Nephron progenitor cell (in vitro differentiated cells): ENCODE results near the gene OR13A1.

ENCODE experiments used
- DNase-seq: peaks from one replicate; pipeline ENCODE4 v3.0.0; 2021
- H3K27ac Mint-ChIP-seq: 2 replicates; pipeline ENCODE4 v1.8.0; 2021; ENCODE audit warnings: mild to moderate bottlenecking, moderate library complexity, mixed read lengths
- H3K27me3 Mint-ChIP-seq: 2 replicates; pipeline ENCODE4 v1.8.0; 2021; ENCODE audit warnings: mild to moderate bottlenecking, low read depth, mixed read lengths; ENCODE audit not compliant: poor library complexity
- H3K36me3 Mint-ChIP-seq: 2 replicates; pipeline ENCODE4 v1.8.0; 2021; ENCODE audit warnings: low read depth, mixed read lengths
- H3K4me1 Mint-ChIP-seq: 2 replicates; pipeline ENCODE4 v1.8.0; 2021; ENCODE audit warnings: mixed read lengths
- H3K4me3 Mint-ChIP-seq: 2 replicates; pipeline ENCODE4 v1.8.0; 2021; ENCODE audit warnings: mild to moderate bottlenecking, moderate library complexity, mixed read lengths
- H3K9me3 Mint-ChIP-seq: 2 replicates; pipeline ENCODE4 v1.8.0; 2021; ENCODE audit warnings: mild to moderate bottlenecking, moderate library complexity, mixed read lengths
- TF ChIP-seq, protein P1 (sequence below): fragments of 200-600 bp; sonication (generic); IDR thresholded peaks from 2 replicates; pipeline ENCODE4 v1.5.0; 2021; ENCODE audit warnings: antibody characterized with exemption

Gene OR13A1

DNA sequence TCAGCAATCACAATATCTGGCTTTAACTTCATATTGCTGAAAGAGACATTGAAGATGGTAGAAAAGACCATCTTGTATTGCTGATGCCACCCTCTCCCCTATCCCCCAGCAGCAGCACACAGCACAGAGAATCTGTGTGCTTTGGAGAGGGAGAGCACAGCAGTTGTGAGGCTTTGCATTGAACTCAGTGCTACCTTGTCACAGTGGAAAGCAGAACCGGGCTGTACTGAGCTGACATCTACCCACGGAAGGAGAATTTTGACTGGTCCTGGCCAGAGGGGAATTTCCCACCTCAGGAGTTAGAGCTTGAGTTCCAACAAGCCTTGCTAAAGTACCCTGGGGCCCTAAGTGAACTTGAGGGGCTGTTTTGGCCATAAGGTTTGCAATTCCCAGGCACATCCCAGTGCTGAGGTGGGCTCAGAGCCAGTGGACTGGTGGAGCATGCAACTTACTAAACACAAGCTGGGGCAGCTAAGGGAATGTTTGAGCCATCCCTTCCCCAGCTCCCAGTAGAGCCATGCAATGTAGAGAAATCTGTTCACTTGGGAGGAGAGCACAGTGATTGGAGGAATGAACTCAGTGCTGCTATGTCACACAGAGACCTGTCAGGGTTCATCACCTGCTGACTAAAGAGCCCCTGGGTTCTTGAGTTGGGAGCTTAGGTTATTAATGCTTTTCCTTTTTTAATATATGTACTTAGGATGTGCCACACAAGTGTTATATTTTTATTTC is 62.1 kb downstream of the OR13A1 start:
- H3K27me3 Mint-ChIP-seq: peaks cover 10% of the 10 kb centered on the region
- TF ChIP-seq, protein P1, sequence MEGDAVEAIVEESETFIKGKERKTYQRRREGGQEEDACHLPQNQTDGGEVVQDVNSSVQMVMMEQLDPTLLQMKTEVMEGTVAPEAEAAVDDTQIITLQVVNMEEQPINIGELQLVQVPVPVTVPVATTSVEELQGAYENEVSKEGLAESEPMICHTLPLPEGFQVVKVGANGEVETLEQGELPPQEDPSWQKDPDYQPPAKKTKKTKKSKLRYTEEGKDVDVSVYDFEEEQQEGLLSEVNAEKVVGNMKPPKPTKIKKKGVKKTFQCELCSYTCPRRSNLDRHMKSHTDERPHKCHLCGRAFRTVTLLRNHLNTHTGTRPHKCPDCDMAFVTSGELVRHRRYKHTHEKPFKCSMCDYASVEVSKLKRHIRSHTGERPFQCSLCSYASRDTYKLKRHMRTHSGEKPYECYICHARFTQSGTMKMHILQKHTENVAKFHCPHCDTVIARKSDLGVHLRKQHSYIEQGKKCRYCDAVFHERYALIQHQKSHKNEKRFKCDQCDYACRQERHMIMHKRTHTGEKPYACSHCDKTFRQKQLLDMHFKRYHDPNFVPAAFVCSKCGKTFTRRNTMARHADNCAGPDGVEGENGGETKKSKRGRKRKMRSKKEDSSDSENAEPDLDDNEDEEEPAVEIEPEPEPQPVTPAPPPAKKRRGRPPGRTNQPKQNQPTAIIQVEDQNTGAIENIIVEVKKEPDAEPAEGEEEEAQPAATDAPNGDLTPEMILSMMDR: no peak
- no peaks in the 10 kb centered on the region for H3K36me3 Mint-ChIP-seq
- H3K4me1 Mint-ChIP-seq: peaks cover 9% of the 10 kb centered on the region
- H3K4me3 Mint-ChIP-seq: no peak overlapping the region
- H3K9me3 Mint-ChIP-seq: no peaks in the 10 kb centered on the region
- H3K27ac Mint-ChIP-seq: no peak overlapping the region
- DNase-seq: no peak
